IPS-15b (cell line): Measurements from ENCODE around the gene ST7.

Source experiments
- H3K27me3 ChIP-seq: one replicate; pipeline ENCODE4 v1.6.1; 2013; ENCODE audit warnings: low read length; ENCODE audit not compliant: control insufficient read depth, insufficient read depth
- H3K36me3 ChIP-seq: one replicate; pipeline ENCODE4 v1.6.1; 2013; ENCODE audit warnings: low read length; ENCODE audit not compliant: control insufficient read depth, insufficient read depth
- H3K4me1 ChIP-seq: one replicate; pipeline ENCODE4 v1.6.1; 2013; ENCODE audit warnings: mild to moderate bottlenecking, low read length; ENCODE audit not compliant: control insufficient read depth, insufficient read depth
- H3K4me3 ChIP-seq: one replicate; pipeline ENCODE4 v1.5.1; 2013; ENCODE audit warnings: low read depth, low read length
- H3K9ac ChIP-seq: one replicate; pipeline ENCODE4 v1.6.1; 2013; ENCODE audit warnings: low read depth, mild to moderate bottlenecking, low read length
- H3K9me3 ChIP-seq: one replicate; pipeline ENCODE4 v1.6.1; 2013; ENCODE audit warnings: mild to moderate bottlenecking, low read length; ENCODE audit not compliant: control insufficient read depth, insufficient read depth

Gene ST7

GRCh38 chr7:117065571-117066150 lies 112.4 kb downstream of the ST7 start:
- Histone ChIP-seq H3K9me3 (no peaks in the 10 kb centered on the region), H3K27me3 (no peaks in the 10 kb centered on the region), H3K36me3 (no peaks in the 10 kb centered on the region), H3K4me1 (peaks cover 5% of the 10 kb centered on the region), H3K9ac (no peak overlapping the region), H3K4me3 (no peak overlapping the region)

GRCh38 chr7:117066668-117067067 lies 113.4 kb downstream of the ST7 start:
- Histone ChIP-seq H3K4me3 (no peak overlapping the region), H3K9me3 (no peaks in the 10 kb centered on the region), H3K27me3 (no peaks in the 10 kb centered on the region), H3K9ac (no peak overlapping the region), H3K4me1 (peaks cover 5% of the 10 kb centered on the region), H3K36me3 (no peaks in the 10 kb centered on the region)

- Histone ChIP-seq H3K4me3 (no peak overlapping the region), H3K4me1 (peaks cover 5% of the 10 kb centered on the region), H3K9me3 (no peaks in the 10 kb centered on the region), H3K9ac (no peak overlapping the region), H3K36me3 (no peaks in the 10 kb centered on the region), H3K27me3 (no peaks in the 10 kb centered on the region)
Observed at GRCh38 chr7:117067340-117067739, 114.0 kb downstream of the ST7 start.

- H3K36me3 ChIP-seq = no peaks in the 10 kb centered on the region
- H3K9ac ChIP-seq = no peak overlapping the region
- no peaks in the 10 kb centered on the region for H3K27me3 ChIP-seq
- H3K4me3 ChIP-seq = no peak overlapping the region
- H3K9me3 ChIP-seq = no peaks in the 10 kb centered on the region
- peaks cover 5% of the 10 kb centered on the region for H3K4me1 ChIP-seq
Observed at GRCh38 chr7:117068511-117069145, 115.3 kb downstream of the ST7 start.

GRCh38 chr7:117069379-117069778 lies 116.1 kb downstream of the ST7 start:
- H3K9me3 ChIP-seq = no peaks in the 10 kb centered on the region
- no peak overlapping the region for H3K4me3 ChIP-seq
- H3K36me3 ChIP-seq = no peaks in the 10 kb centered on the region
- H3K27me3 ChIP-seq = no peaks in the 10 kb centered on the region
- peaks cover 5% of the 10 kb centered on the region for H3K4me1 ChIP-seq
- H3K9ac ChIP-seq = no peak overlapping the region

GRCh38 chr7:117071551-117071950 lies 118.2 kb downstream of the ST7 start:
- Histone ChIP-seq H3K36me3 (no peaks in the 10 kb centered on the region), H3K4me1 (peaks cover 7% of the 10 kb centered on the region), H3K27me3 (no peaks in the 10 kb centered on the region), H3K4me3 (no peak overlapping the region), H3K9ac (no peak overlapping the region), H3K9me3 (no peaks in the 10 kb centered on the region)

GRCh38 chr7:117072620-117073118 lies 119.4 kb downstream of the ST7 start:
- Histone ChIP-seq H3K36me3 (no peaks in the 10 kb centered on the region), H3K9ac (no peak overlapping the region), H3K4me1 (peaks cover 7% of the 10 kb centered on the region), H3K27me3 (no peaks in the 10 kb centered on the region), H3K4me3 (no peak overlapping the region), H3K9me3 (no peaks in the 10 kb centered on the region)

- no peaks in the 10 kb centered on the region for H3K36me3 ChIP-seq
- no peaks in the 10 kb centered on the region for H3K27me3 ChIP-seq
- H3K4me3 ChIP-seq = no peak overlapping the region
- no peak overlapping the region for H3K9ac ChIP-seq
- no peaks in the 10 kb centered on the region for H3K9me3 ChIP-seq
- H3K4me1 ChIP-seq = peaks cover 2% of the 10 kb centered on the region
Observed at GRCh38 chr7:117074378-117074777, 121.1 kb downstream of the ST7 start.

GRCh38 chr7:117075934-117076333 lies 122.6 kb downstream of the ST7 start:
- no peak overlapping the region for H3K4me3 ChIP-seq
- H3K36me3 ChIP-seq = no peaks in the 10 kb centered on the region
- H3K9me3 ChIP-seq = no peaks in the 10 kb centered on the region
- H3K9ac ChIP-seq = no peak overlapping the region
- peaks cover 2% of the 10 kb centered on the region for H3K4me1 ChIP-seq
- no peaks in the 10 kb centered on the region for H3K27me3 ChIP-seq

- H3K9ac ChIP-seq = no peak overlapping the region
- H3K27me3 ChIP-seq = no peaks in the 10 kb centered on the region
- H3K36me3 ChIP-seq = no peaks in the 10 kb centered on the region
- H3K9me3 ChIP-seq = no peaks in the 10 kb centered on the region
- peaks cover 2% of the 10 kb centered on the region for H3K4me1 ChIP-seq
- H3K4me3 ChIP-seq = no peak overlapping the region
Observed at GRCh38 chr7:117076426-117076943, 123.2 kb downstream of the ST7 start.

- Histone ChIP-seq H3K4me3 (no peak overlapping the region), H3K9ac (no peak overlapping the region), H3K9me3 (no peaks in the 10 kb centered on the region), H3K27me3 (no peaks in the 10 kb centered on the region), H3K36me3 (no peaks in the 10 kb centered on the region), H3K4me1 (peaks cover 2% of the 10 kb centered on the region)
Observed at GRCh38 chr7:117077658-117078057, 124.4 kb downstream of the ST7 start.

GRCh38 chr7:117082647-117083046 lies 129.3 kb downstream of the ST7 start:
- Histone ChIP-seq H3K36me3 (no peaks in the 10 kb centered on the region), H3K9ac (no peak overlapping the region), H3K4me1 (no peaks in the 10 kb centered on the region), H3K4me3 (no peak overlapping the region), H3K27me3 (no peaks in the 10 kb centered on the region), H3K9me3 (no peaks in the 10 kb centered on the region)
